ENCODE data around the gene NFATC4.

DNA sequence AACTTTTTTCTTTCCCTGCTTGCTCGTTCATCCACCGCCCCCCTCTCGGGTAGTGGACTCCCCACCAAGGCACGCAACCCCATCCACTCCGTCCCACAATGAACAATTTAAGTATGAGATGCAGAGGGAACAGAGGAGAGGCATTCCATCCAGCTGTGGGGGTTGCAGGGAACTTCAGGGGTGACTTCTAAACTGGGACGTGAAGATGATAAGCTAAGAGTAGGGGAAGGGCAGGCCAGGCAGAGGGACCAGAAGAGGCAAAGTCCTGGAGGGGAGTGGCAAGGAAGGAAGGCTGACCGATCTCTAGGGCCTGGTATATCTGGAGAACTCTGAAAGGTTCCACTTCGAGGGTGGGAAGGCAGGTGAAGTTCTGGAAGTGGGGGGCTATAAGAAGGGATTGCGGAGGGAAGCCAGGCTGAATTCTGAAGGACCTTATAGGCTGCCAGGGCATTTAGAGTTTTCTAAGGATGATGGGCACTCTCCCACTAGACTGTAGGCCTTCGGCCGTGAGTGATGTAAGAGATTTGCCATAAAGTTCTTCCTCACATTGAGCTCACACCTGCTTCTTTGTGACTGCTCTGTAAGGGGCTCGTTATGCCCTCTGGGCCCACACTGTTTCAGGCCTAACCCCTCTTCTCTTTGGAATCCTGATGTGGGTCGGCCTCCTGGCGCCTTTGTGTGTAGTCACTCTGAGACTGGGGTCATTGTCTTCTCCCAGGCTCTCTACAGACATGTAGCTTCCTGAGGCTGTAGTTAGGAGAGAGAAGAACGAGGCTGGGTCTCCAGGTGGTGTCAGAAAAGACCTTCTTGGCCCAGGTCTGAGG lies 12.1 kb downstream of the NFATC4 start:
- TF ChIP-seq, protein P1, sequence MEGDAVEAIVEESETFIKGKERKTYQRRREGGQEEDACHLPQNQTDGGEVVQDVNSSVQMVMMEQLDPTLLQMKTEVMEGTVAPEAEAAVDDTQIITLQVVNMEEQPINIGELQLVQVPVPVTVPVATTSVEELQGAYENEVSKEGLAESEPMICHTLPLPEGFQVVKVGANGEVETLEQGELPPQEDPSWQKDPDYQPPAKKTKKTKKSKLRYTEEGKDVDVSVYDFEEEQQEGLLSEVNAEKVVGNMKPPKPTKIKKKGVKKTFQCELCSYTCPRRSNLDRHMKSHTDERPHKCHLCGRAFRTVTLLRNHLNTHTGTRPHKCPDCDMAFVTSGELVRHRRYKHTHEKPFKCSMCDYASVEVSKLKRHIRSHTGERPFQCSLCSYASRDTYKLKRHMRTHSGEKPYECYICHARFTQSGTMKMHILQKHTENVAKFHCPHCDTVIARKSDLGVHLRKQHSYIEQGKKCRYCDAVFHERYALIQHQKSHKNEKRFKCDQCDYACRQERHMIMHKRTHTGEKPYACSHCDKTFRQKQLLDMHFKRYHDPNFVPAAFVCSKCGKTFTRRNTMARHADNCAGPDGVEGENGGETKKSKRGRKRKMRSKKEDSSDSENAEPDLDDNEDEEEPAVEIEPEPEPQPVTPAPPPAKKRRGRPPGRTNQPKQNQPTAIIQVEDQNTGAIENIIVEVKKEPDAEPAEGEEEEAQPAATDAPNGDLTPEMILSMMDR (tag by site-specific recombination; IDR thresholded peaks at IDR 0.05): no peak
- no peak for TF ChIP-seq ZBTB7A (tag by site-specific recombination; IDR thresholded peaks at IDR 0.05; ENCODE audit: low read depth)
- TF ChIP-seq ZNF510 (tag by site-specific recombination; IDR thresholded peaks at IDR 0.05; ENCODE audit: insufficient replicate concordance): no peak
- no peak for TF ChIP-seq YY1 (tag by site-specific recombination; IDR thresholded peaks at IDR 0.05)
- no peak for TF ChIP-seq ZFP37 (tag by site-specific recombination; IDR thresholded peaks at IDR 0.05)
- TF ChIP-seq, protein P2, sequence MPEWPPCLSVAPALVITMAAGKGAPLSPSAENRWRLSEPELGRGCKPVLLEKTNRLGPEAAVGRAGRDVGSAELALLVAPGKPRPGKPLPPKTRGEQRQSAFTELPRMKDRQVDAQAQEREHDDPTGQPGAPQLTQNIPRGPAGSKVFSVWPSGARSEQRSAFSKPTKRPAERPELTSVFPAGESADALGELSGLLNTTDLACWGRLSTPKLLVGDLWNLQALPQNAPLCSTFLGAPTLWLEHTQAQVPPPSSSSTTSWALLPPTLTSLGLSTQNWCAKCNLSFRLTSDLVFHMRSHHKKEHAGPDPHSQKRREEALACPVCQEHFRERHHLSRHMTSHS (tag by site-specific recombination; IDR thresholded peaks at IDR 0.05): no peak
- no peak for TF ChIP-seq ZNF626 (tag by site-specific recombination; IDR thresholded peaks at IDR 0.05)
- TF ChIP-seq ZNF121 (tag by site-specific recombination; IDR thresholded peaks at IDR 0.05): no peak
- TF ChIP-seq SP2 (tag by site-specific recombination; IDR thresholded peaks at IDR 0.05): no peak
- TF ChIP-seq, protein P3, sequence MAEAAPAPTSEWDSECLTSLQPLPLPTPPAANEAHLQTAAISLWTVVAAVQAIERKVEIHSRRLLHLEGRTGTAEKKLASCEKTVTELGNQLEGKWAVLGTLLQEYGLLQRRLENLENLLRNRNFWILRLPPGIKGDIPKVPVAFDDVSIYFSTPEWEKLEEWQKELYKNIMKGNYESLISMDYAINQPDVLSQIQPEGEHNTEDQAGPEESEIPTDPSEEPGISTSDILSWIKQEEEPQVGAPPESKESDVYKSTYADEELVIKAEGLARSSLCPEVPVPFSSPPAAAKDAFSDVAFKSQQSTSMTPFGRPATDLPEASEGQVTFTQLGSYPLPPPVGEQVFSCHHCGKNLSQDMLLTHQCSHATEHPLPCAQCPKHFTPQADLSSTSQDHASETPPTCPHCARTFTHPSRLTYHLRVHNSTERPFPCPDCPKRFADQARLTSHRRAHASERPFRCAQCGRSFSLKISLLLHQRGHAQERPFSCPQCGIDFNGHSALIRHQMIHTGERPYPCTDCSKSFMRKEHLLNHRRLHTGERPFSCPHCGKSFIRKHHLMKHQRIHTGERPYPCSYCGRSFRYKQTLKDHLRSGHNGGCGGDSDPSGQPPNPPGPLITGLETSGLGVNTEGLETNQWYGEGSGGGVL (tag by site-specific recombination; IDR thresholded peaks at IDR 0.05): no peak
- TF ChIP-seq ZNF157 (tag by site-specific recombination; IDR thresholded peaks at IDR 0.05): no peak
- no peak for TF ChIP-seq ZNF302 (tag by site-specific recombination; IDR thresholded peaks at IDR 0.05; ENCODE audit: low read depth)
- TF ChIP-seq, protein P4, sequence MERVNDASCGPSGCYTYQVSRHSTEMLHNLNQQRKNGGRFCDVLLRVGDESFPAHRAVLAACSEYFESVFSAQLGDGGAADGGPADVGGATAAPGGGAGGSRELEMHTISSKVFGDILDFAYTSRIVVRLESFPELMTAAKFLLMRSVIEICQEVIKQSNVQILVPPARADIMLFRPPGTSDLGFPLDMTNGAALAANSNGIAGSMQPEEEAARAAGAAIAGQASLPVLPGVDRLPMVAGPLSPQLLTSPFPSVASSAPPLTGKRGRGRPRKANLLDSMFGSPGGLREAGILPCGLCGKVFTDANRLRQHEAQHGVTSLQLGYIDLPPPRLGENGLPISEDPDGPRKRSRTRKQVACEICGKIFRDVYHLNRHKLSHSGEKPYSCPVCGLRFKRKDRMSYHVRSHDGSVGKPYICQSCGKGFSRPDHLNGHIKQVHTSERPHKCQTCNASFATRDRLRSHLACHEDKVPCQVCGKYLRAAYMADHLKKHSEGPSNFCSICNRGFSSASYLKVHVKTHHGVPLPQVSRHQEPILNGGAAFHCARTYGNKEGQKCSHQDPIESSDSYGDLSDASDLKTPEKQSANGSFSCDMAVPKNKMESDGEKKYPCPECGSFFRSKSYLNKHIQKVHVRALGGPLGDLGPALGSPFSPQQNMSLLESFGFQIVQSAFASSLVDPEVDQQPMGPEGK (tag by site-specific recombination; IDR thresholded peaks at IDR 0.05): no peak
- no peak for TF ChIP-seq ZNF2 (tag by site-specific recombination; IDR thresholded peaks at IDR 0.05)

Measured in HEK293 (cell line).